ENCODE results near the gene LTA. TPM values are rescaled to one million over a fixed set of nuclear protein-coding genes. Genes with fewer than 3 reads are reported as not detected.
A peak's percentile ranks its signal among the peaks of the same experiment; 100 is the strongest.

LTA gene
- total and polyA plus RNA-seq, 2 experiments from 2014 or later = not detected

GRCh38 chr6:31531771-31532643, 40.1 kb upstream of the LTA start:
- Histone ChIP-seq H3K9me2 (ENCODE audit: insufficient read depth) (no peaks in the 10 kb centered on the region), H3K9me3 (ENCODE audit: low read depth) (no peaks in the 10 kb centered on the region), H3K79me2 (ENCODE audit: insufficient read depth) (peaks cover 46% of the 10 kb centered on the region), H3K4me3 (no peak overlapping the region), H3K36me3 (ENCODE audit: low read depth) (peaks cover 71% of the 10 kb centered on the region), H2AFZ (no peak overlapping the region), H3K4me2 (ENCODE audit: unreplicated experiment) (no peak overlapping the region), H4K20me1 (ENCODE audit: insufficient read depth) (peaks cover 6% of the 10 kb centered on the region; the same call in 1 of the 2 replicates), H3K27me3 (replicated peaks; ENCODE audit: insufficient read depth) (no peaks in the 10 kb centered on the region), H3K9ac (no peak overlapping the region), H3K4me1 (ENCODE audit: insufficient read depth) (peaks cover 3% of the 10 kb centered on the region; the same call in 1 of the 2 replicates), H3K27ac (no peak overlapping the region), H3F3A (ENCODE audit: insufficient read depth) (peaks cover 73% of the 10 kb centered on the region)
- TF ChIP-seq EZH2phosphoT487 (IDR thresholded peaks at IDR 0.05; ENCODE audit: insufficient read depth, low read depth) = no peak
- no peak for TF ChIP-seq EZH2 (IDR thresholded peaks at IDR 0.05; ENCODE audit: insufficient read depth, poor library complexity, severe bottlenecking)
- no peak for DNase-seq
- 67 to 77% methylated on average over 8 to 9 of the region's 9 CpGs for WGBS, 2 experiments (ENCODE audit: low coverage in 1 of 2, low lambda C conversion rate in 2 of 2, missing lambda C conversion rate in 2 of 2)
- in situ Hi-C loops (cut with MboI) = no loop called here

- Histone ChIP-seq H3F3A (ENCODE audit: insufficient read depth) (peaks cover 68% of the 10 kb centered on the region), H3K79me2 (ENCODE audit: insufficient read depth) (peaks cover 55% of the 10 kb centered on the region), H3K27me3 (replicated peaks; ENCODE audit: insufficient read depth) (no peaks in the 10 kb centered on the region), H3K27ac (no peak overlapping the region), H3K4me1 (ENCODE audit: insufficient read depth) (no peaks in the 10 kb centered on the region), H3K9ac (no peak overlapping the region), H3K36me3 (ENCODE audit: low read depth) (peaks cover 77% of the 10 kb centered on the region), H3K4me2 (ENCODE audit: unreplicated experiment) (no peak overlapping the region), H4K20me1 (ENCODE audit: insufficient read depth) (peaks cover 6% of the 10 kb centered on the region; the same call in 1 of the 2 replicates), H3K4me3 (no peak overlapping the region), H3K9me3 (ENCODE audit: low read depth) (no peaks in the 10 kb centered on the region), H3K9me2 (ENCODE audit: insufficient read depth) (no peaks in the 10 kb centered on the region), H2AFZ (no peak overlapping the region)
- in situ Hi-C loops (cut with MboI) = no loop called here
- WGBS, 2 experiments (ENCODE audit: low coverage in 1 of 2, low lambda C conversion rate in 2 of 2, missing lambda C conversion rate in 2 of 2) = 57 to 67% methylated on average over 8 to 9 of the region's 9 CpGs
- TF ChIP-seq EZH2phosphoT487 (IDR thresholded peaks at IDR 0.05; ENCODE audit: insufficient read depth, low read depth) = no peak
- no peak for TF ChIP-seq EZH2 (IDR thresholded peaks at IDR 0.05; ENCODE audit: insufficient read depth, poor library complexity, severe bottlenecking)
- no peak for DNase-seq
Observed at GRCh38 chr6:31532644-31533454, 39.2 kb upstream of the LTA start.

GRCh38 chr6:31533455-31533841, 38.6 kb upstream of the LTA start:
- H3K9me3 ChIP-seq (ENCODE audit: low read depth) = no peaks in the 10 kb centered on the region
- peaks cover 2% of the 10 kb centered on the region; the same call in 1 of the 2 replicates for H3K4me1 ChIP-seq (ENCODE audit: insufficient read depth)
- in situ Hi-C loops (cut with MboI) = no loop called here
- no peak overlapping the region for H3K9ac ChIP-seq
- peak overlapping the region; percentile 20; the same call in 1 of the 2 replicates for H3K27ac ChIP-seq
- peaks cover 9% of the 10 kb centered on the region; the same call in 1 of the 2 replicates for H4K20me1 ChIP-seq (ENCODE audit: insufficient read depth)
- peaks cover 82% of the 10 kb centered on the region for H3K36me3 ChIP-seq (ENCODE audit: low read depth)
- no peaks in the 10 kb centered on the region for H3K27me3 ChIP-seq (replicated peaks; ENCODE audit: insufficient read depth)
- 50 to 79% methylated on average over 1 of the region's 1 CpG for WGBS, 2 experiments (ENCODE audit: low coverage in 1 of 2, low lambda C conversion rate in 2 of 2, missing lambda C conversion rate in 2 of 2)
- H3F3A ChIP-seq (ENCODE audit: insufficient read depth) = peaks cover 68% of the 10 kb centered on the region
- no peak for DNase-seq
- no peak for TF ChIP-seq EZH2phosphoT487 (IDR thresholded peaks at IDR 0.05; ENCODE audit: insufficient read depth, low read depth)
- no peak for TF ChIP-seq EZH2 (IDR thresholded peaks at IDR 0.05; ENCODE audit: insufficient read depth, poor library complexity, severe bottlenecking)
- no peak overlapping the region for H2AFZ ChIP-seq
- peaks cover 61% of the 10 kb centered on the region for H3K79me2 ChIP-seq (ENCODE audit: insufficient read depth)
- H3K4me2 ChIP-seq (ENCODE audit: unreplicated experiment) = no peak overlapping the region
- no peaks in the 10 kb centered on the region for H3K9me2 ChIP-seq (ENCODE audit: insufficient read depth)
- H3K4me3 ChIP-seq = no peak overlapping the region

- no peaks in the 10 kb centered on the region for H3K9me3 ChIP-seq (ENCODE audit: low read depth)
- TF ChIP-seq EZH2 (IDR thresholded peaks at IDR 0.05; ENCODE audit: insufficient read depth, poor library complexity, severe bottlenecking) (no peak), EZH2phosphoT487 (IDR thresholded peaks at IDR 0.05; ENCODE audit: insufficient read depth, low read depth) (no peak)
- DNase-seq = no peak
- peaks cover 66% of the 10 kb centered on the region for H3K79me2 ChIP-seq (ENCODE audit: insufficient read depth)
- in situ Hi-C loops (cut with MboI) = no loop called here
- no peak overlapping the region for H3K4me2 ChIP-seq (ENCODE audit: unreplicated experiment)
- H4K20me1 ChIP-seq (ENCODE audit: insufficient read depth) = peaks cover 15% of the 10 kb centered on the region; the same call in 1 of the 2 replicates
- H3K27ac ChIP-seq = peak overlapping the region; percentile 20; the same call in 1 of the 2 replicates
- H3K27me3 ChIP-seq (replicated peaks; ENCODE audit: insufficient read depth) = no peaks in the 10 kb centered on the region
- WGBS, 2 experiments (ENCODE audit: low coverage in 1 of 2, low lambda C conversion rate in 2 of 2, missing lambda C conversion rate in 2 of 2) = 83 to 85% methylated on average over 6 of the region's 6 CpGs
- peaks cover 71% of the 10 kb centered on the region for H3F3A ChIP-seq (ENCODE audit: insufficient read depth)
- no peak overlapping the region for H3K4me3 ChIP-seq
- no peaks in the 10 kb centered on the region for H3K9me2 ChIP-seq (ENCODE audit: insufficient read depth)
- H3K4me1 ChIP-seq (ENCODE audit: insufficient read depth) = peaks cover 7% of the 10 kb centered on the region
- H2AFZ ChIP-seq = no peak overlapping the region
- no peak overlapping the region for H3K9ac ChIP-seq
- peaks cover 88% of the 10 kb centered on the region for H3K36me3 ChIP-seq (ENCODE audit: low read depth)
Observed at GRCh38 chr6:31534011-31534410, 38.1 kb upstream of the LTA start.

Data from GM23248 (cell line).